SKM-1 treated with dmso at 0.1 percent for 144 hours (cell line): Measurements from ENCODE around the gene TCERG1.
"Not testable (repeated sequence)": the region's sequence is repeated elsewhere in the genome, so short reads cannot be mapped to it uniquely, and the experiment has no call there.

Experiments used
- DNase-seq: peaks from one replicate; lab custom pipeline; 2025; ENCODE audit not compliant: unreplicated experiment; lab: John Stamatoyannopoulos, UW

TCERG1 gene

GRCh38 chr5:146519554-146519953 lies 72.4 kb downstream of the TCERG1 start:
- DNase-seq: no peak

GRCh38 chr5:146520731-146521130 lies 73.6 kb downstream of the TCERG1 start:
- DNase-seq: no peak

- no peak for DNase-seq
Measured at GRCh38 chr5:146521403-146522106, 74.4 kb downstream of the TCERG1 start.

GRCh38 chr5:146523698-146524097 lies 76.6 kb downstream of the TCERG1 start:
- no peak for DNase-seq

GRCh38 chr5:146527785-146528184 lies 80.7 kb downstream of the TCERG1 start:
- no peak for DNase-seq

GRCh38 chr5:146528236-146528635 lies 81.1 kb downstream of the TCERG1 start:
- DNase-seq: no peak

- DNase-seq: no peak
Measured at GRCh38 chr5:146529984-146530383, 82.9 kb downstream of the TCERG1 start.

- DNase-seq: peak; percentile 56
Measured at GRCh38 chr5:146533260-146533857, 86.2 kb downstream of the TCERG1 start.

- no peak for DNase-seq
Measured at GRCh38 chr5:146533882-146534281, 86.7 kb downstream of the TCERG1 start.

GRCh38 chr5:146538432-146538831 lies 91.3 kb downstream of the TCERG1 start:
- DNase-seq: no peak

- no peak for DNase-seq
Measured at GRCh38 chr5:146539973-146540372, 92.8 kb downstream of the TCERG1 start.

- no peak for DNase-seq
Measured at GRCh38 chr5:146540414-146540813, 93.3 kb downstream of the TCERG1 start.

GRCh38 chr5:146541958-146542849 lies 95.1 kb downstream of the TCERG1 start:
- DNase-seq: peak; percentile 53

GRCh38 chr5:146544232-146544631 lies 97.1 kb downstream of the TCERG1 start:
- DNase-seq: no peak

GRCh38 chr5:146548781-146549449 lies 101.8 kb downstream of the TCERG1 start:
- no peak for DNase-seq

GRCh38 chr5:146549615-146550014 lies 102.5 kb downstream of the TCERG1 start:
- DNase-seq: no peak

GRCh38 chr5:146553446-146553845 lies 106.3 kb downstream of the TCERG1 start:
- no peak for DNase-seq

- DNase-seq: not testable (repeated sequence)
Measured at GRCh38 chr5:146556884-146557283, 109.8 kb downstream of the TCERG1 start.

GRCh38 chr5:146560205-146560812 lies 113.2 kb downstream of the TCERG1 start:
- DNase-seq: no peak
